NB4 (cell line): Measurements from ENCODE around the gene HACD3.

Experiments
- DNase-seq: peaks from one replicate; pipeline ENCODE4 v3.0.0; 2010; ENCODE audit warnings: low read depth
- H3K4me3 ChIP-seq: one replicate; pipeline ENCODE4 v1.5.1; 2011; ENCODE audit warnings: mild to moderate bottlenecking, low read depth, low read length, moderate library complexity
- MAX ChIP-seq: IDR thresholded peaks from 2 replicates; pipeline ENCODE4 v1.6.1; 2011; ENCODE audit warnings: low read depth, low read length
- MYC ChIP-seq: IDR thresholded peaks from 2 replicates; pipeline ENCODE4 v1.6.1; 2011; ENCODE audit warnings: low read depth, low read length
- TF ChIP-seq, protein P1 (sequence below): IDR thresholded peaks from one replicate; pipeline ENCODE4 v1.5.1; 2012; ENCODE audit warnings: low read depth, low read length

The HACD3 gene

DNA sequence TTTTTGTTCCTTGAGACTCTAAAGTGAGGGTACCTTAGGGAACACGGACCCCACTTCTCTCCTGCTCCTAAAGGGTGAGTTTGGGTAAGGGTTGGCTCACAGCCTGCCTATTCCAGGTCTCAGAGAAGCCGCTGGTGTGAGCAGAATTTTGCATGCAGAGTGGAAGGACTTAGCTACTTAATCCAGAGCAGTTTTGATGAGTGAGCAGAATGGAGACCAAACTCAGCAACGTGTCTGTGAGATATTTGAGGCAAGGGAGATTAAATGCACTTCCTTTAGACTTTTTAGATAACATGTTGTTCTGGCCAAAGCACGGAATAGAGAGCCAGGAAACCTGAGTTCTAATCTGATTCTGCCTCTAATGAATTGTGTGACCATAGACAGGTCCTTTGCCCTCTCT lies 96.6 kb downstream of the HACD3 start:
- no peak for DNase-seq
- TF ChIP-seq MAX (no peak), MYC (no peak)
- TF ChIP-seq, protein P1, sequence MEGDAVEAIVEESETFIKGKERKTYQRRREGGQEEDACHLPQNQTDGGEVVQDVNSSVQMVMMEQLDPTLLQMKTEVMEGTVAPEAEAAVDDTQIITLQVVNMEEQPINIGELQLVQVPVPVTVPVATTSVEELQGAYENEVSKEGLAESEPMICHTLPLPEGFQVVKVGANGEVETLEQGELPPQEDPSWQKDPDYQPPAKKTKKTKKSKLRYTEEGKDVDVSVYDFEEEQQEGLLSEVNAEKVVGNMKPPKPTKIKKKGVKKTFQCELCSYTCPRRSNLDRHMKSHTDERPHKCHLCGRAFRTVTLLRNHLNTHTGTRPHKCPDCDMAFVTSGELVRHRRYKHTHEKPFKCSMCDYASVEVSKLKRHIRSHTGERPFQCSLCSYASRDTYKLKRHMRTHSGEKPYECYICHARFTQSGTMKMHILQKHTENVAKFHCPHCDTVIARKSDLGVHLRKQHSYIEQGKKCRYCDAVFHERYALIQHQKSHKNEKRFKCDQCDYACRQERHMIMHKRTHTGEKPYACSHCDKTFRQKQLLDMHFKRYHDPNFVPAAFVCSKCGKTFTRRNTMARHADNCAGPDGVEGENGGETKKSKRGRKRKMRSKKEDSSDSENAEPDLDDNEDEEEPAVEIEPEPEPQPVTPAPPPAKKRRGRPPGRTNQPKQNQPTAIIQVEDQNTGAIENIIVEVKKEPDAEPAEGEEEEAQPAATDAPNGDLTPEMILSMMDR, result no peak
- no peak overlapping the region for H3K4me3 ChIP-seq
